ENCODE results near the gene GAS7.

- TF ChIP-seq ATF3 (CRISPR knock-in tag; conservative IDR thresholded peaks at IDR 0.05) (no peak), TEAD1 (CRISPR knock-in tag; IDR thresholded peaks at IDR 0.05) (no peak), MYBL2 (CRISPR knock-in tag; IDR thresholded peaks at IDR 0.05) (no peak)
- TF ChIP-seq, protein P1, sequence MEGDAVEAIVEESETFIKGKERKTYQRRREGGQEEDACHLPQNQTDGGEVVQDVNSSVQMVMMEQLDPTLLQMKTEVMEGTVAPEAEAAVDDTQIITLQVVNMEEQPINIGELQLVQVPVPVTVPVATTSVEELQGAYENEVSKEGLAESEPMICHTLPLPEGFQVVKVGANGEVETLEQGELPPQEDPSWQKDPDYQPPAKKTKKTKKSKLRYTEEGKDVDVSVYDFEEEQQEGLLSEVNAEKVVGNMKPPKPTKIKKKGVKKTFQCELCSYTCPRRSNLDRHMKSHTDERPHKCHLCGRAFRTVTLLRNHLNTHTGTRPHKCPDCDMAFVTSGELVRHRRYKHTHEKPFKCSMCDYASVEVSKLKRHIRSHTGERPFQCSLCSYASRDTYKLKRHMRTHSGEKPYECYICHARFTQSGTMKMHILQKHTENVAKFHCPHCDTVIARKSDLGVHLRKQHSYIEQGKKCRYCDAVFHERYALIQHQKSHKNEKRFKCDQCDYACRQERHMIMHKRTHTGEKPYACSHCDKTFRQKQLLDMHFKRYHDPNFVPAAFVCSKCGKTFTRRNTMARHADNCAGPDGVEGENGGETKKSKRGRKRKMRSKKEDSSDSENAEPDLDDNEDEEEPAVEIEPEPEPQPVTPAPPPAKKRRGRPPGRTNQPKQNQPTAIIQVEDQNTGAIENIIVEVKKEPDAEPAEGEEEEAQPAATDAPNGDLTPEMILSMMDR (IDR thresholded peaks at IDR 0.05), result no peak
Observed at GRCh38 chr17:10147761-10148415, 50.5 kb downstream of the GAS7 start.

All from WTC11 (cell line).